Activated CD8-positive, alpha-beta T cell treated with anti-CD3 and anti-CD28 coated beads, Interleukin-2, amount 10 ng/mL, durations not matched to agents 7 days and 5 days (primary cell): Measurements from ENCODE around the gene SSC5D. TPM values are rescaled to one million over a fixed set of nuclear protein-coding genes. Genes with fewer than 3 reads are reported as not detected.

Source experiments
- ATAC-seq: fragments of 150-1000 bp; cut with Tn5 transposase; one replicate; pipeline ENCODE4 v1.10.0; 2021; ENCODE audit warnings: moderate library complexity
- CTCF ChIA-PET: fragments of 350-600 bp; sonication (Branson Sonifier 250); formaldehyde crosslinking; loops from one replicate; lab custom pipeline; 2021; ENCODE audit warnings: antibody characterized with exemption; lab: Charles Lee
- POLR2A ChIA-PET: fragments of 350-600 bp; sonication (Branson Sonifier 250); formaldehyde crosslinking; loops from one replicate; lab custom pipeline; 2021; ENCODE audit warnings: antibody characterized with exemption; lab: Charles Lee
- DNase-seq: peaks from one replicate; pipeline ENCODE4 v3.0.0-alpha.2; 2020
- H3K27ac Mint-ChIP-seq: one replicate; pipeline ENCODE4 v1.8.0; 2021; ENCODE audit warnings: mild to moderate bottlenecking, mixed read lengths
- H3K27me3 Mint-ChIP-seq: one replicate; pipeline ENCODE4 v1.8.0; 2021; ENCODE audit warnings: low read depth, mixed read lengths
- H3K36me3 Mint-ChIP-seq: one replicate; pipeline ENCODE4 v1.8.0; 2021; ENCODE audit warnings: low read depth, mixed read lengths
- H3K4me1 Mint-ChIP-seq: one replicate; pipeline ENCODE4 v1.8.0; 2021; ENCODE audit warnings: low read depth, mixed read lengths
- H3K4me3 Mint-ChIP-seq: one replicate; pipeline ENCODE4 v1.8.0; 2021; ENCODE audit warnings: mild to moderate bottlenecking, mixed read lengths
- H3K9me3 Mint-ChIP-seq: one replicate; pipeline ENCODE4 v1.8.0; 2022; ENCODE audit warnings: mixed read lengths; ENCODE audit not compliant: insufficient read depth
- total RNA-seq, 2 experiments: library from RNA; stranded (reverse); gene quantifications; one replicate each; pipeline ENCODE4 v1.2.3, GENCODE V29; 2021

Gene SSC5D
- total RNA-seq, 2 experiments from 2014 or later, result 0.50 to 0.55 TPM

GRCh38 chr19:55465460-55466240, 22.6 kb upstream of the SSC5D start:
- POLR2A ChIA-PET, result no interaction called here
- DNase-seq, result no peak
- Mint-ChIP-seq H3K27me3 (no peaks in the 10 kb centered on the region), H3K4me1 (peaks cover 19% of the 10 kb centered on the region), H3K36me3 (no peaks in the 10 kb centered on the region), H3K27ac (no peak overlapping the region), H3K4me3 (no peak overlapping the region), H3K9me3 (no peaks in the 10 kb centered on the region)
- no peak for ATAC-seq
- CTCF ChIA-PET, result interaction anchor here (0.7 to 4.0 kb wide), 5 partner anchors 29 to 173 kb away, joined by 3 to 75 read pairs (median 16); partner anchors contain the start of gene ZNF865

GRCh38 chr19:55466241-55466614, 22.0 kb upstream of the SSC5D start:
- ChIA-PET CTCF (interaction anchor here (0.7 to 4.0 kb wide), 7 partner anchors 10 to 174 kb away, joined by 3 to 75 read pairs (median 16); partner anchors contain the start of genes NAT14, ZNF628 and ZNF865), POLR2A (no interaction called here)
- H3K36me3 Mint-ChIP-seq, result no peaks in the 10 kb centered on the region
- H3K27ac Mint-ChIP-seq, result no peak overlapping the region
- H3K4me1 Mint-ChIP-seq, result peaks cover 13% of the 10 kb centered on the region
- ATAC-seq (no peak), DNase-seq (no peak)
- no peaks in the 10 kb centered on the region for H3K9me3 Mint-ChIP-seq
- H3K4me3 Mint-ChIP-seq, result no peak overlapping the region
- H3K27me3 Mint-ChIP-seq, result no peaks in the 10 kb centered on the region

GRCh38 chr19:55467236-55468053, 20.8 kb upstream of the SSC5D start:
- Mint-ChIP-seq H3K36me3 (no peaks in the 10 kb centered on the region), H3K27ac (no peak overlapping the region), H3K9me3 (no peaks in the 10 kb centered on the region), H3K27me3 (no peaks in the 10 kb centered on the region), H3K4me1 (peaks cover 3% of the 10 kb centered on the region), H3K4me3 (no peak overlapping the region)
- ChIA-PET POLR2A (interaction anchor here (0.6 to 1.2 kb wide), 2 partner anchors 9 kb away, joined by 3 to 4 read pairs; partner anchors contain the start of gene ZNF628), CTCF (interaction anchor here (0.7 to 4.0 kb wide), 20 partner anchors 9 to 380 kb away, joined by 3 to 75 read pairs (median 6); partner anchors contain the start of genes KMT5C, NAT14, ZNF628 and ZNF865)
- ATAC-seq, result peak; percentile 89
- DNase-seq, result peak; percentile 71

- Mint-ChIP-seq H3K4me3 (no peak overlapping the region), H3K9me3 (no peaks in the 10 kb centered on the region), H3K27ac (no peak overlapping the region), H3K36me3 (no peaks in the 10 kb centered on the region), H3K4me1 (peaks cover 3% of the 10 kb centered on the region), H3K27me3 (no peaks in the 10 kb centered on the region)
- CTCF ChIA-PET, result interaction anchor here (1.2 to 4.0 kb wide), 14 partner anchors 8 to 380 kb away, joined by 3 to 75 read pairs (median 8); partner anchors contain the start of genes KMT5C, NAT14, ZNF628 and ZNF865
- no peak for DNase-seq
- POLR2A ChIA-PET, result interaction anchor here (1.2 kb wide), 1 partner anchor 8 kb away, joined by 3 read pairs; the partner anchor contains the start of gene ZNF628
- ATAC-seq, result no peak
These were observed 20.2 kb upstream of the SSC5D start for GRCh38 chr19:55468054-55468393.

GRCh38 chr19:55471266-55471665, 17.0 kb upstream of the SSC5D start:
- no peak overlapping the region for H3K4me3 Mint-ChIP-seq

GRCh38 chr19:55472463-55472862, 15.8 kb upstream of the SSC5D start:
- Mint-ChIP-seq H3K4me3 (no peak overlapping the region), H3K27me3 (no peaks in the 10 kb centered on the region), H3K36me3 (no peaks in the 10 kb centered on the region), H3K4me1 (peaks cover 22% of the 10 kb centered on the region), H3K27ac (no peak overlapping the region), H3K9me3 (no peaks in the 10 kb centered on the region)
- no peak for ATAC-seq
- ChIA-PET CTCF (interaction anchor here (6.1 kb wide), 1 partner anchor 32 kb away, joined by 48 read pairs; no protein-coding TSS in a partner anchor), POLR2A (no interaction called here)
- no peak for DNase-seq

More at GRCh38 chr19:55471266-55471665, 17.0 kb upstream of the SSC5D start:
- Mint-ChIP-seq H3K27me3 (no peaks in the 10 kb centered on the region), H3K27ac (no peak overlapping the region), H3K4me1 (peaks cover 19% of the 10 kb centered on the region), H3K9me3 (no peaks in the 10 kb centered on the region), H3K36me3 (no peaks in the 10 kb centered on the region)
- ChIA-PET POLR2A (interaction anchor here (0.7 kb wide), 1 partner anchor 16 kb away, joined by 4 read pairs; no protein-coding TSS in a partner anchor), CTCF (interaction anchor here (0.8 to 1.4 kb wide), 4 partner anchors 10 to 34 kb away, joined by 3 to 10 read pairs (median 3); partner anchors contain the start of gene ISOC2)
- DNase-seq (no peak), ATAC-seq (no peak)

GRCh38 chr19:55473225-55474012, 14.8 kb upstream of the SSC5D start:
- DNase-seq (no peak), ATAC-seq (no peak)
- POLR2A ChIA-PET, result no interaction called here
- Mint-ChIP-seq H3K4me1 (peaks cover 28% of the 10 kb centered on the region), H3K9me3 (no peaks in the 10 kb centered on the region), H3K36me3 (no peaks in the 10 kb centered on the region), H3K27ac (no peak overlapping the region), H3K27me3 (no peaks in the 10 kb centered on the region), H3K4me3 (no peak overlapping the region)
- CTCF ChIA-PET, result interaction anchor here (1.0 to 6.1 kb wide), 3 partner anchors 20 to 333 kb away, joined by 3 to 48 read pairs (median 3); no protein-coding TSS in a partner anchor

- ChIA-PET CTCF (interaction anchor here (1.0 to 6.1 kb wide), 3 partner anchors 21 to 334 kb away, joined by 3 to 48 read pairs (median 3); no protein-coding TSS in a partner anchor), POLR2A (interaction anchor here (2.6 kb wide), 1 partner anchor 11 kb away, joined by 12 read pairs; the partner anchor contains the start of gene NAT14)
- Mint-ChIP-seq H3K27me3 (no peaks in the 10 kb centered on the region), H3K4me1 (peaks cover 40% of the 10 kb centered on the region), H3K4me3 (peak overlapping the region; percentile 22), H3K27ac (no peak overlapping the region), H3K36me3 (peaks cover 2% of the 10 kb centered on the region), H3K9me3 (no peaks in the 10 kb centered on the region)
- no peak for ATAC-seq
- DNase-seq, result no peak
These were observed 13.7 kb upstream of the SSC5D start for GRCh38 chr19:55474269-55475265.

- no peaks in the 10 kb centered on the region for H3K27me3 Mint-ChIP-seq
- peak; percentile 99 for DNase-seq
- no peaks in the 10 kb centered on the region for H3K9me3 Mint-ChIP-seq
- CTCF ChIA-PET, result interaction anchor here (0.8 to 6.1 kb wide), 10 partner anchors 9 to 315 kb away, joined by 3 to 48 read pairs (median 4); partner anchors contain the start of genes HSPBP1, NAT14, ZNF784 and ZNF865
- peak within 1 kb of the TSS; percentile 91 for H3K4me3 Mint-ChIP-seq
- H3K36me3 Mint-ChIP-seq, result peaks cover 2% of the 10 kb centered on the region
- ATAC-seq, result peak; percentile 92
- peaks cover 45% of the 10 kb centered on the region for H3K4me1 Mint-ChIP-seq
- H3K27ac Mint-ChIP-seq, result peak within 1 kb of the TSS; percentile 94
- POLR2A ChIA-PET, result interaction anchor here (0.7 to 2.6 kb wide), 9 partner anchors 8 to 272 kb away, joined by 3 to 12 read pairs (median 3); partner anchors contain the start of genes FIZ1, ISOC2, NAT14 and PPP6R1
These were observed 12.0 kb upstream of the SSC5D start, which contains the start of gene ZNF628 for GRCh38 chr19:55476100-55476775. Gene ZNF628 (plus strand): TSS chr19:55476617. CDS start chr19:55479911, 3,294 bp downstream.
